Thymus (tissue), 11 donors: ENCODE measurements around the gene SFMBT2. TPM values are rescaled to one million over a fixed set of nuclear protein-coding genes. Genes with fewer than 3 reads are reported as not detected.
"Not testable (repeated sequence)": the region's sequence is repeated elsewhere in the genome, so short reads cannot be mapped to it uniquely, and the experiment has no call there.

Experiments used
- DNase-seq, 9 donors: peaks; one replicate each; pipeline ENCODE4 v3.0.0-alpha.2; 2013; ENCODE audit warnings: low spot score in 9 of 9, low read depth in 6 of 9, missing footprints in 1 of 9
- H3K27ac ChIP-seq, 2 donors: one replicate each; pipeline ENCODE4 v1.5.1; 2013; ENCODE audit warnings: control low read depth in 1 of 2, low read depth in 1 of 2, low read length in 1 of 2, mild to moderate bottlenecking in 1 of 2, moderate library complexity in 1 of 2
- H3K27me3 ChIP-seq, 2 donors: one replicate each; pipeline ENCODE4 v1.5.1; 2013; ENCODE audit warnings: low read length in 1 of 2; ENCODE audit not compliant: control insufficient read depth in 2 of 2, insufficient read depth in 1 of 2
- H3K36me3 ChIP-seq, 2 donors: one replicate each; pipeline ENCODE4 v1.5.1; 2013; ENCODE audit warnings: low read length in 1 of 2, mild to moderate bottlenecking in 1 of 2, moderate library complexity in 1 of 2; ENCODE audit not compliant: control insufficient read depth in 2 of 2, insufficient read depth in 2 of 2
- H3K4me1 ChIP-seq, 2 donors: one replicate each; pipeline ENCODE4 v1.5.1; 2013; ENCODE audit warnings: low read length in 2 of 2; ENCODE audit not compliant: control insufficient read depth in 2 of 2, insufficient read depth in 2 of 2
- H3K4me3 ChIP-seq, 2 donors: one replicate each; pipeline ENCODE4 v1.5.1; 2013; ENCODE audit warnings: low read length in 2 of 2, control low read depth in 1 of 2, mild to moderate bottlenecking in 1 of 2
- H3K9me3 ChIP-seq, 2 donors: one replicate each; pipeline ENCODE4 v1.5.1; 2013; ENCODE audit warnings: low read length in 1 of 2, mild to moderate bottlenecking in 1 of 2; ENCODE audit not compliant: control insufficient read depth in 2 of 2, insufficient read depth in 1 of 2
- WGBS: extraction: QIAGEN DNeasy Blood & Tissue Kit; methylation state at CpG from one replicate; pipeline ENCODE4 v1.1.7; 2013; 5-methylcytosine and 5-hydroxymethylcytosine counted together
- polyA plus RNA-seq: library from polyadenylated mRNA; stranded (reverse); fragments of 200-250 nt; gene quantifications from one replicate; pipeline ENCODE4 v1.2.3, GENCODE V29; 2013
- total RNA-seq: library from RNA; stranded (reverse); fragments of 120-200 nt; gene quantifications from one replicate; pipeline ENCODE4 v1.2.4, GENCODE V29; 2013
- donor health status: healthy.

The SFMBT2 gene
- total and polyA plus RNA-seq, 2 donors: 8.8 to 9.7 TPM

GRCh38 chr10:7399533-7399932 is 11.3 kb downstream of the SFMBT2 start:
- no peak overlapping the region for H3K4me3 ChIP-seq
- H3K4me1 ChIP-seq: no peaks in the 10 kb centered on the region
- WGBS: 100% methylated on average over 3 of the region's 3 CpGs
- H3K36me3 ChIP-seq: no peaks in the 10 kb centered on the region
- H3K27me3 ChIP-seq: no peaks in the 10 kb centered on the region
- DNase-seq: no peak
- H3K9me3 ChIP-seq: no peaks in the 10 kb centered on the region
- no peak overlapping the region for H3K27ac ChIP-seq

GRCh38 chr10:7397049-7398035 is 13.5 kb downstream of the SFMBT2 start:
- Histone ChIP-seq H3K4me1 (no peaks in the 10 kb centered on the region), H3K27ac (no peak overlapping the region), H3K27me3 (no peaks in the 10 kb centered on the region), H3K4me3 (no peak overlapping the region), H3K9me3 (no peaks in the 10 kb centered on the region), H3K36me3 (no peaks in the 10 kb centered on the region)
- no peak for DNase-seq
- WGBS: 97% methylated on average over 17 of the region's 17 CpGs

- not testable (repeated sequence) for H3K27me3 ChIP-seq, H3K9me3 ChIP-seq, DNase-seq, H3K27ac ChIP-seq, H3K36me3 ChIP-seq, H3K4me1 ChIP-seq, H3K4me3 ChIP-seq
- WGBS: 90% methylated on average over 5 of the region's 5 CpGs
Observed at GRCh38 chr10:7392301-7392700, 18.5 kb downstream of the SFMBT2 start.

DNA sequence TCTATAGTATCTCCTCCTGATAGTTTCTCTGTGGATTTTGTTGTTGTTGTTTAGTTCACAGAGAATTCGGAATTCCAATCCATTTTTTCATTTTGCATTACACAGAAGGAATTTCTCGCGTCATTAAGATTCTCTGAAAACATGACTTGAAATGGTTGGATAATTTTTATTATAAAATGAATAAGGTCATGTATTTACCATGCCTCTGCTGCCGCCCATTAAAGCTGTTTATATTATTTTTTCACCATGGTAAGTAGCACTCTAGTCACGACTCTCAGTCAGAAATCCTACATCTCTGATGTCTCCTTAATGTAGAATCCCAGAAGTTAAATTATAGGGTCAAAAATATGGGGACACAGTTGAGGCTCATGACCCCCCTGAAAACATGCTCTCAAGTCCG is 19.1 kb downstream of the SFMBT2 start:
- peaks cover 5 to 6% of the 10 kb centered on the region in 2 donors for H3K4me1 ChIP-seq
- no peak overlapping the region for H3K4me3 ChIP-seq
- 95% methylated on average over 6 of the region's 6 CpGs for WGBS
- no peaks in the 10 kb centered on the region for H3K27me3 ChIP-seq
- H3K27ac ChIP-seq: no peak overlapping the region
- no peak for DNase-seq
- H3K36me3 ChIP-seq: peaks cover 0 to 5% of the 10 kb centered on the region in 2 donors
- no peaks in the 10 kb centered on the region for H3K9me3 ChIP-seq

DNA sequence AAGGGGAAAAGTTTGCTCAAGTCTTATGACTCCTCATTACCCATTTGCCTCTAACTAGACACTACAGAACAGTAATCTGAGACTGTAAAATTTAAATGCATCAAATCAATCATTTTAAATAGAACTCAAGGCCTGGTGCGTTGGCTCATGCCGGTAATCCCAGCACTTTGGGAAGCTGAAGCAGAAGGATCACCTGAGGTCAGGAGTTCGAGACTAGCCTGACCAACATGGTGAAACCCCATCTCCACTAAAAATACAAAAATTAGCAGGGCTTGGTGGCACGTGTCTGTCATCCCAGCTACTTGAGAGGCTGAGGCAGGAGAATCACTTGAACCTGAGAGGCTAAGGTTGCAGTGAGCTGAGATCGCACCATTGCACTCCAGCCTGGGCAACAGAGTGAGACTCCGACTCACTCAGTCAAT is 20.1 kb downstream of the SFMBT2 start:
- DNase-seq, H3K9me3 ChIP-seq, H3K27ac ChIP-seq, H3K4me3 ChIP-seq, H3K36me3 ChIP-seq, H3K27me3 ChIP-seq, H3K4me1 ChIP-seq: not testable (repeated sequence)
- WGBS: 92% methylated on average over 6 of the region's 6 CpGs

- Histone ChIP-seq H3K27me3 (no peaks in the 10 kb centered on the region), H3K36me3 (peaks cover 0 to 5% of the 10 kb centered on the region in 2 donors), H3K9me3 (no peaks in the 10 kb centered on the region), H3K4me1 (peaks cover 6 to 10% of the 10 kb centered on the region in 2 donors), H3K4me3 (no peak overlapping the region), H3K27ac (no peak overlapping the region)
- no peak for DNase-seq
- 92% methylated on average over 3 of the region's 3 CpGs for WGBS
Observed at GRCh38 chr10:7389844-7390243, 21.0 kb downstream of the SFMBT2 start.

- H3K27ac ChIP-seq: no peak overlapping the region
- peaks cover 6 to 10% of the 10 kb centered on the region in 2 donors for H3K4me1 ChIP-seq
- 58% methylated on average over 2 of the region's 2 CpGs for WGBS
- no peaks in the 10 kb centered on the region for H3K9me3 ChIP-seq
- no peaks in the 10 kb centered on the region for H3K27me3 ChIP-seq
- DNase-seq: no peak
- peaks cover 0 to 5% of the 10 kb centered on the region in 2 donors for H3K36me3 ChIP-seq
- no peak overlapping the region for H3K4me3 ChIP-seq
Observed at GRCh38 chr10:7389346-7389745, 21.5 kb downstream of the SFMBT2 start.

GRCh38 chr10:7388602-7389001 is 22.2 kb downstream of the SFMBT2 start:
- no peaks in the 10 kb centered on the region for H3K9me3 ChIP-seq
- DNase-seq: peak in 3 of 9 donors; percentile 5 to 43 (median 20)
- peaks cover 0 to 5% of the 10 kb centered on the region in 2 donors for H3K36me3 ChIP-seq
- H3K27me3 ChIP-seq: no peaks in the 10 kb centered on the region
- 57% methylated on average over 4 of the region's 4 CpGs for WGBS
- no peak overlapping the region for H3K4me3 ChIP-seq
- H3K4me1 ChIP-seq: peaks cover 6 to 10% of the 10 kb centered on the region in 2 donors
- peak overlapping the region in 1 of 2 donors; percentile 4 for H3K27ac ChIP-seq

DNA sequence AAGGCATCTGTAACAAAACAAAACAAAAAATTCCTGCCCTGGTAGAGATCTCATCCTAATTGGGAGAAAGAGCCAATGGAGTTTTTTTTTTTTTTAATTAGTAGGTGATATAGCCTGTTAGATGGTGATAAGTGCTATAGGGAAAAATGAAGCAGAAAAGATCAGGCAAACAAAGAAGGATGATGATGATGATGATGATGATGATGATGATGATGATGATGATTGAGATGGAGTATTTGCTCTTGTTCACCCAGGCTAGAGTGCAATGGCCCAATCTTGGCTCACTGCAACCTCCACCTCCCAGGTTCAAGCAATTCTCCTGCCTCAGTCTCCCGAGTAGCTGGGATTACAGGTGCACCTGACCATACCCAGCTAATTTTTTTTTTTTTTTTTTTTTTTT is 22.7 kb downstream of the SFMBT2 start:
- not testable (repeated sequence) for H3K9me3 ChIP-seq, H3K4me3 ChIP-seq, H3K4me1 ChIP-seq, H3K27me3 ChIP-seq, H3K36me3 ChIP-seq, DNase-seq, H3K27ac ChIP-seq
- 96% methylated on average over 1 of the region's 1 CpG for WGBS
